ENCODE data around the gene A2M.

DNA sequence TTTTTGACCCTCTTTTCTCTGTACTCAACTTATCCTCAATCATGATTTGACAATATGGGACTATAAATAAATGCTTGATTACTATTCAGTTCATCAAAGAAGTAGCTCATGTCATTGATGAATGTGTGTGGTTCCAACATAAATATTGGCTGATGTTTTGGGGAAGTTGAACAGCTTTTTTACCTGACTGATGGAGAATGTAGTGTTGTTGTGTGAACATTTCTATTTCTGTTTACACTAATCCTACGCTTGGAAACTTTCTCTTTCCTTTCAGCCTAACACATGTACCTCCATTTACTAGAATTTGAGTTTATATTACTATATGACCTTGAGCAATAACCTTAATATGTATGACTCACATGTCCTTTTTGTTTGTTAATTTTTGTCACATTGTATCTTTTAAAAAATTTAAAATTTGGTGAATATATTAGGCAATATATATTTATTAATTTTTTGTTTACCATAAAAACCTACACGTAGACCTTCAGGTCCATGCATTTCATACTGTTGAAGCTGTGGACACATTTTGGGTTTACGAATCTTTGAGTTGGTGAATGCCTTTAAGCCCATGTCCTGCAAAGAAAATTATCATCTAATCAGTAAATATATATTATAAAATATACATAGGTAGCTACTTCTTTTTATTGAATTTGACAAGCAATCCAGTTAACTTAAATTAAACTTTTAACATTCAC, 21.1 kb downstream of the A2M start:
- TF ChIP-seq POLR2A (IDR thresholded peaks at IDR 0.05) = no peak
- TF ChIP-seq CTCF (IDR thresholded peaks at IDR 0.05) = no peak

Data from transverse colon (tissue), 3 donors.